Cardiac muscle cell (in vitro differentiated cells and primary cell): Measurements from ENCODE around the gene TARS3. TPM values are rescaled to one million over a fixed set of nuclear protein-coding genes. Genes with fewer than 3 reads are reported as not detected.
A peak's percentile ranks its signal among the peaks of the same experiment; 100 is the strongest.

Experiments
- DNase-seq, 2 donors: peaks; one replicate each; pipeline versions ENCODE4 v3.0.0 to v3.0.0-alpha.2; 2010 to 2017; ENCODE audit warnings: low read depth in 1 of 2, low spot score in 1 of 2
- H3K27ac ChIP-seq: fragments of 200-600 bp; sonication (generic); 2 replicates; pipeline ENCODE4 v1.5.1; 2016
- H3K27me3 ChIP-seq: fragments of 200-600 bp; sonication (generic); 2 replicates; pipeline ENCODE4 v1.6.0; 2016; ENCODE audit warnings: control low read depth
- H3K36me3 ChIP-seq: fragments of 200-600 bp; sonication (generic); 2 replicates; pipeline ENCODE4 v1.5.1; 2016; ENCODE audit warnings: control low read depth
- H3K4me1 ChIP-seq: fragments of 200-600 bp; sonication (generic); 2 replicates; pipeline ENCODE4 v1.8.1; 2017; ENCODE audit warnings: low read depth, mild to moderate bottlenecking, mixed run types
- H3K4me3 ChIP-seq: fragments of 200-600 bp; sonication (generic); 2 replicates; pipeline ENCODE4 v1.5.1; 2016; ENCODE audit warnings: mild to moderate bottlenecking
- H3K9me3 ChIP-seq: fragments of 200-600 bp; sonication (generic); 2 replicates; pipeline ENCODE4 v1.5.1; 2017; ENCODE audit warnings: low read depth, mild to moderate bottlenecking, control low read depth
- CTCF ChIP-seq: IDR thresholded peaks from 2 replicates; pipeline ENCODE4 v1.5.1; 2012; ENCODE audit warnings: low read depth, mild to moderate bottlenecking, low read length
- polyA plus RNA-seq: library from polyadenylated mRNA; unstranded; fragments of >200 nt; fragmentation: Nextera tagmentation; extraction: Ambion mirVana; gene quantifications from 2 replicates; pipeline ENCODE4 v1.2.1, GENCODE V29; 2016
- total RNA-seq: library from RNA; depleted of rRNA; stranded (reverse); fragments of >200 nt; gene quantifications from 2 replicates; pipeline ENCODE4 v1.2.3, GENCODE V29; 2016

TARS3 gene
- total and polyA plus RNA-seq, 2 experiments from 2014 or later: 32.3 to 47.6 TPM

- TF ChIP-seq CTCF: no peak
- DNase-seq: no peak
- Histone ChIP-seq H3K9me3 (no peaks in the 10 kb centered on the region), H3K36me3 (peaks cover 57% of the 10 kb centered on the region), H3K4me3 (no peak overlapping the region), H3K4me1 (peaks cover 10% of the 10 kb centered on the region), H3K27me3 (no peaks in the 10 kb centered on the region), H3K27ac (no peak overlapping the region)
These were observed 77.6 kb downstream of the TARS3 start for GRCh38 chr15:101646672-101647071.

DNA sequence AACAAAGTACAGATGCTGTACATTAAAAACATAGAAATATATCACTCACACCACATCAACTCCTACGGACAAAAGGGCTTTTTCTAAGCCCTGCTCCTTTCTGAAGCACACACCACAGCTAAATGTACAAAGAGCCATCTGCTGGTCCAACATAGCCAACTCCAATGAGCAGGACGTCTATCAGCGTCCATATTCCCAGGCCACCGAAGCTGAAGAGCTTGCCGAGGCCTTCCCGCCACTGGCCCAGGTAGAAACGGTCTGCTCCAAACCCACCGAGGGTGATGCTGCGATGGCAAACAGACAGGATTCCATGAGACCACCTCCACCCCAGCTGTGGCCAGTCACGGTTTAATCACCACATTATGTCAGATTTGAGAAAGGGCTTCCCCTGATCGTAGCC is 81.9 kb downstream of the TARS3 start:
- no peak overlapping the region for H3K27ac ChIP-seq
- peak; percentile 28 for TF ChIP-seq CTCF

GRCh38 chr15:101641894-101642293 is 82.4 kb downstream of the TARS3 start:
- H3K27ac ChIP-seq: no peak overlapping the region
- peaks cover 3% of the 10 kb centered on the region for H3K4me1 ChIP-seq
- H3K9me3 ChIP-seq: no peaks in the 10 kb centered on the region
- peak in 1 of 2 donors; percentile 86 for DNase-seq
- no peaks in the 10 kb centered on the region for H3K27me3 ChIP-seq
- no peak for TF ChIP-seq CTCF
- no peak overlapping the region for H3K4me3 ChIP-seq
- H3K36me3 ChIP-seq: peaks cover 42% of the 10 kb centered on the region

More for the DNA sequence above, 81.9 kb downstream of the TARS3 start:
- peaks cover 1% of the 10 kb centered on the region for H3K4me1 ChIP-seq
- no peaks in the 10 kb centered on the region for H3K9me3 ChIP-seq
- no peaks in the 10 kb centered on the region for H3K27me3 ChIP-seq
- H3K4me3 ChIP-seq: no peak overlapping the region
- peak in 1 of 2 donors; percentile 47 for DNase-seq
- H3K36me3 ChIP-seq: peaks cover 47% of the 10 kb centered on the region

GRCh38 chr15:101641129-101641764 is 83.0 kb downstream of the TARS3 start:
- Histone ChIP-seq H3K4me3 (no peak overlapping the region), H3K27ac (no peak overlapping the region), H3K36me3 (peaks cover 36% of the 10 kb centered on the region), H3K4me1 (peaks cover 3% of the 10 kb centered on the region), H3K9me3 (no peaks in the 10 kb centered on the region), H3K27me3 (no peaks in the 10 kb centered on the region)
- peak; percentile 93 for TF ChIP-seq CTCF
- peak; percentile 70 to 84 for DNase-seq

DNA sequence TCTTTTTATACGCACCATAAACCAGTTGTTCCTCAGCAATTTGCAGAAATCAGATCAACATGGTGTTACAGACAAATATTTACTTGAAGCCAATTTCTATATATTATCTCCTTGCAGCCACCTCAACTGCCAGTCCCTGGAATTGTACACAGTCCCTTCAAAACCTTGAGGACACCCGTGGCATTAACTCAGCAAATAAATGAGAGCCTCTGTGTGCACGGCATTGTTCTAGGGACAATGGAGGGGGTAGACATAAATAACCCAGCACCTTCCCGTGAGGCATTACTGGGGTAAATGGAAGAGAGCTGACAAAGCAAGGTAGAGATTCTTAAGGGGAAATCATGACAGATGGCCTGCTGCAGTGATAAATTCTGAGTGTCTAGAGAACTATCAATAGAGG is 84.6 kb downstream of the TARS3 start:
- Histone ChIP-seq H3K9me3 (no peaks in the 10 kb centered on the region), H3K4me3 (no peak overlapping the region), H3K27ac (no peak overlapping the region), H3K36me3 (peaks cover 27% of the 10 kb centered on the region), H3K4me1 (peaks cover 3% of the 10 kb centered on the region), H3K27me3 (no peaks in the 10 kb centered on the region)
- TF ChIP-seq CTCF: no peak
- DNase-seq: no peak
